Esophagus squamous epithelium (tissue), 4 donors: ENCODE results near the gene NRXN3.

Experiments used
- CTCF ChIP-seq, 6 experiments: fragments of 450-650 bp in 4 of 6; fragments of 200-600 bp in 2 of 6; sonication (generic) in 2 of 6; IDR thresholded peaks; one replicate each; pipeline ENCODE4 v1.5.1; 2016 to 2019; ENCODE audit warnings: antibody characterized with exemption in 6 of 6, mild to moderate bottlenecking in 4 of 6, moderate library complexity in 4 of 6
- POLR2A ChIP-seq, 4 donors: fragments of 450-650 bp; IDR thresholded peaks; one replicate each; pipeline ENCODE4 v1.6.1; 2017; ENCODE audit warnings: antibody characterized with exemption in 4 of 4, mild to moderate bottlenecking in 4 of 4, moderate library complexity in 3 of 4

- TF ChIP-seq POLR2A (IDR thresholded peaks at IDR 0.05) (no peak), CTCF (IDR thresholded peaks at IDR 0.05) (no peak)
Measured at GRCh38 chr14:79852950-79853744, 1683.0 kb downstream of the NRXN3 start.
